GM12878 (cell line): ENCODE data around the gene PPP4C. TPM values are rescaled to one million over a fixed set of nuclear protein-coding genes. Genes with fewer than 3 reads are reported as not detected.

Experiments used
- ATF2 ChIP-seq: IDR thresholded peaks from 2 replicates; pipeline ENCODE4 v1.6.1; 2012; ENCODE audit warnings: low read length, inconsistent platforms
- ATF3 ChIP-seq: IDR thresholded peaks from 2 replicates; pipeline ENCODE4 v1.6.1; 2011; ENCODE audit warnings: low read depth, mild to moderate bottlenecking, low read length, moderate library complexity, borderline replicate concordance; ENCODE audit errors: extremely low read depth
- CBFB ChIP-seq: IDR thresholded peaks from 2 replicates; pipeline ENCODE4 v1.6.1; 2016; ENCODE audit warnings: antibody characterized with exemption, low read depth
- DPF2 ChIP-seq: fragments of 450-650 bp; IDR thresholded peaks from 2 replicates; pipeline ENCODE4 v1.6.1; 2017; ENCODE audit warnings: mild to moderate bottlenecking
- KAT2A ChIP-seq: conservative IDR thresholded peaks from 2 replicates; pipeline ENCODE4 v1.6.1; 2011; ENCODE audit warnings: low read depth, low read length; ENCODE audit not compliant: control insufficient read depth
- MEF2B ChIP-seq: fragments of 450-650 bp; IDR thresholded peaks from 2 replicates; pipeline ENCODE4 v1.6.1; 2018; ENCODE audit warnings: mild to moderate bottlenecking, moderate library complexity; ENCODE audit not compliant: partially characterized antibody, poor library complexity, severe bottlenecking
- MYC ChIP-seq: IDR thresholded peaks from 2 replicates; pipeline ENCODE4 v1.6.1; 2011; ENCODE audit warnings: mild to moderate bottlenecking, low read length, moderate library complexity, inconsistent platforms; ENCODE audit not compliant: insufficient read depth, insufficient replicate concordance, insufficient read length, severe bottlenecking
- NR2F1 ChIP-seq: fragments of 450-650 bp; conservative IDR thresholded peaks from 2 replicates; pipeline ENCODE4 v1.6.1; 2017; ENCODE audit warnings: mild to moderate bottlenecking
- RB1 ChIP-seq: fragments of 450-650 bp; formaldehyde crosslinking; IDR thresholded peaks from 2 replicates; pipeline ENCODE4 v1.6.1; 2017; ENCODE audit warnings: mild to moderate bottlenecking, borderline replicate concordance
- RELA ChIP-seq: fragments of 450-650 bp; IDR thresholded peaks from 2 replicates; pipeline ENCODE4 v1.8.0; 2014; ENCODE audit warnings: borderline replicate concordance; ENCODE audit not compliant: partially characterized antibody
- RFX5 ChIP-seq: IDR thresholded peaks from 2 replicates; pipeline ENCODE4 v1.6.1; 2011; ENCODE audit warnings: low read depth, low read length, improper control_type of control experiment
- STAT1 ChIP-seq: fragments of 450-650 bp; conservative IDR thresholded peaks from 2 replicates; pipeline ENCODE4 v1.6.1; 2014; ENCODE audit warnings: antibody characterized with exemption, mild to moderate bottlenecking
- TBL1XR1 ChIP-seq: IDR thresholded peaks from 2 replicates; pipeline ENCODE4 v1.6.1; 2012; ENCODE audit warnings: low read depth, low read length, improper control_type of control experiment
- TCF7 ChIP-seq: IDR thresholded peaks from 2 replicates; pipeline ENCODE4 v1.6.1; 2014; ENCODE audit warnings: antibody characterized with exemption, borderline replicate concordance
- polyA plus RNA-seq, 11 experiments: library from polyadenylated mRNA; depleted of rRNA in 4 of 11; unstranded in 6 of 11; stranded (reverse) in 5 of 11; fragments of >200 nt; fragmentation: Nextera tagmentation in 4 of 11; fragmentation: Illumina TruSeq in 1 of 11; extraction: Ambion mirVana in 4 of 11; extraction: Trizol in 1 of 11; gene quantifications; 1 replicate in 1 of 11; 2 replicates in 10 of 11; pipeline versions ENCODE4 v1.2.1 to v1.2.3, GENCODE V29; 2011 to 2016; ENCODE audit warnings: inconsistent platforms in 2 of 11, missing spikeins in 2 of 11, low read depth in 1 of 11
- total RNA-seq, 4 experiments: library from RNA; depleted of rRNA in 3 of 4; stranded (reverse); fragments of >200 nt in 3 of 4; fragmentation: Illumina TruSeq in 1 of 4; extraction: Trizol in 1 of 4; gene quantifications; 2 replicates each; pipeline versions ENCODE4 v1.2.1 to v1.2.3, GENCODE V29; 2013 to 2021
- TF ChIP-seq, protein P1 (sequence below): fragments of 450-650 bp; formaldehyde crosslinking; IDR thresholded peaks from 2 replicates; pipeline ENCODE4 v1.5.0; 2022; ENCODE audit warnings: mild to moderate bottlenecking, missing genetic modification characterization
- TF ChIP-seq, protein P2 (sequence below): fragments of 450-650 bp; IDR thresholded peaks from 2 replicates; pipeline ENCODE4 v1.6.1; 2016; ENCODE audit warnings: mild to moderate bottlenecking, moderate library complexity, borderline replicate concordance

PPP4C gene
- total and polyA plus RNA-seq, 10 of the 15 experiments (the other 5 are each of a cell fraction or from before 2014, with no cell fraction given), result 2.7 to 240 (median 124) TPM

GRCh38 chr16:30092373-30093010 is 16.7 kb downstream of the PPP4C start (continued):
- TF ChIP-seq ATF2 (no peak), CBFB (no peak; the same call in 1 of the 2 replicates), RFX5 (no peak), MYC (peak; percentile 84), NR2F1 (no peak), MEF2B (peak; percentile 60), RB1 (peak; percentile 99), ATF3 (no peak), TBL1XR1 (no peak), RELA (peak; percentile 46), KAT2A (no peak), DPF2 (0 out of 2 replicates have a peak, but pooled peaks have one; percentile 30), TCF7 (0 out of 2 replicates have a peak, but pooled peaks have one; percentile 67), STAT1 (0 out of 2 replicates have a peak, but pooled peaks have one; percentile 27)
- TF ChIP-seq, protein P1, sequence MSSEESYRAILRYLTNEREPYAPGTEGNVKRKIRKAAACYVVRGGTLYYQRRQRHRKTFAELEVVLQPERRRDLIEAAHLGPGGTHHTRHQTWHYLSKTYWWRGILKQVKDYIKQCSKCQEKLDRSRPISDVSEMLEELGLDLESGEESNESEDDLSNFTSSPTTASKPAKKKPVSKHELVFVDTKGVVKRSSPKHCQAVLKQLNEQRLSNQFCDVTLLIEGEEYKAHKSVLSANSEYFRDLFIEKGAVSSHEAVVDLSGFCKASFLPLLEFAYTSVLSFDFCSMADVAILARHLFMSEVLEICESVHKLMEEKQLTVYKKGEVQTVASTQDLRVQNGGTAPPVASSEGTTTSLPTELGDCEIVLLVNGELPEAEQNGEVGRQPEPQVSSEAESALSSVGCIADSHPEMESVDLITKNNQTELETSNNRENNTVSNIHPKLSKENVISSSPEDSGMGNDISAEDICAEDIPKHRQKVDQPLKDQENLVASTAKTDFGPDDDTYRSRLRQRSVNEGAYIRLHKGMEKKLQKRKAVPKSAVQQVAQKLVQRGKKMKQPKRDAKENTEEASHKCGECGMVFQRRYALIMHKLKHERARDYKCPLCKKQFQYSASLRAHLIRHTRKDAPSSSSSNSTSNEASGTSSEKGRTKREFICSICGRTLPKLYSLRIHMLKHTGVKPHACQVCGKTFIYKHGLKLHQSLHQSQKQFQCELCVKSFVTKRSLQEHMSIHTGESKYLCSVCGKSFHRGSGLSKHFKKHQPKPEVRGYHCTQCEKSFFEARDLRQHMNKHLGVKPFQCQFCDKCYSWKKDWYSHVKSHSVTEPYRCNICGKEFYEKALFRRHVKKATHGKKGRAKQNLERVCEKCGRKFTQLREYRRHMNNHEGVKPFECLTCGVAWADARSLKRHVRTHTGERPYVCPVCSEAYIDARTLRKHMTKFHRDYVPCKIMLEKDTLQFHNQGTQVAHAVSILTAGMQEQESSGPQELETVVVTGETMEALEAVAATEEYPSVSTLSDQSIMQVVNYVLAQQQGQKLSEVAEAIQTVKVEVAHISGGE (CRISPR knock-in tag), result no peak
- TF ChIP-seq, protein P2, sequence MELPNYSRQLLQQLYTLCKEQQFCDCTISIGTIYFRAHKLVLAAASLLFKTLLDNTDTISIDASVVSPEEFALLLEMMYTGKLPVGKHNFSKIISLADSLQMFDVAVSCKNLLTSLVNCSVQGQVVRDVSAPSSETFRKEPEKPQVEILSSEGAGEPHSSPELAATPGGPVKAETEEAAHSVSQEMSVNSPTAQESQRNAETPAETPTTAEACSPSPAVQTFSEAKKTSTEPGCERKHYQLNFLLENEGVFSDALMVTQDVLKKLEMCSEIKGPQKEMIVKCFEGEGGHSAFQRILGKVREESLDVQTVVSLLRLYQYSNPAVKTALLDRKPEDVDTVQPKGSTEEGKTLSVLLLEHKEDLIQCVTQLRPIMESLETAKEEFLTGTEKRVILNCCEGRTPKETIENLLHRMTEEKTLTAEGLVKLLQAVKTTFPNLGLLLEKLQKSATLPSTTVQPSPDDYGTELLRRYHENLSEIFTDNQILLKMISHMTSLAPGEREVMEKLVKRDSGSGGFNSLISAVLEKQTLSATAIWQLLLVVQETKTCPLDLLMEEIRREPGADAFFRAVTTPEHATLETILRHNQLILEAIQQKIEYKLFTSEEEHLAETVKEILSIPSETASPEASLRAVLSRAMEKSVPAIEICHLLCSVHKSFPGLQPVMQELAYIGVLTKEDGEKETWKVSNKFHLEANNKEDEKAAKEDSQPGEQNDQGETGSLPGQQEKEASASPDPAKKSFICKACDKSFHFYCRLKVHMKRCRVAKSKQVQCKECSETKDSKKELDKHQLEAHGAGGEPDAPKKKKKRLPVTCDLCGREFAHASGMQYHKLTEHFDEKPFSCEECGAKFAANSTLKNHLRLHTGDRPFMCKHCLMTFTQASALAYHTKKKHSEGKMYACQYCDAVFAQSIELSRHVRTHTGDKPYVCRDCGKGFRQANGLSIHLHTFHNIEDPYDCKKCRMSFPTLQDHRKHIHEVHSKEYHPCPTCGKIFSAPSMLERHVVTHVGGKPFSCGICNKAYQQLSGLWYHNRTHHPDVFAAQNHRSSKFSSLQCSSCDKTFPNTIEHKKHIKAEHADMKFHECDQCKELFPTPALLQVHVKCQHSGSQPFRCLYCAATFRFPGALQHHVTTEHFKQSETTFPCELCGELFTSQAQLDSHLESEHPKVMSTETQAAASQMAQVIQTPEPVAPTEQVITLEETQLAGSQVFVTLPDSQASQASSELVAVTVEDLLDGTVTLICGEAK, result no peak
